HG03175 (cell line): ENCODE results near the gene COL4A1.

Source experiments
- ATAC-seq: cut with Tn5 transposase; IDR thresholded peaks from one replicate; pipeline ENCODE4 v1.9.1; 2021; ENCODE audit warnings: mild to moderate bottlenecking, moderate library complexity; ENCODE audit not compliant: unreplicated experiment

The COL4A1 gene

DNA sequence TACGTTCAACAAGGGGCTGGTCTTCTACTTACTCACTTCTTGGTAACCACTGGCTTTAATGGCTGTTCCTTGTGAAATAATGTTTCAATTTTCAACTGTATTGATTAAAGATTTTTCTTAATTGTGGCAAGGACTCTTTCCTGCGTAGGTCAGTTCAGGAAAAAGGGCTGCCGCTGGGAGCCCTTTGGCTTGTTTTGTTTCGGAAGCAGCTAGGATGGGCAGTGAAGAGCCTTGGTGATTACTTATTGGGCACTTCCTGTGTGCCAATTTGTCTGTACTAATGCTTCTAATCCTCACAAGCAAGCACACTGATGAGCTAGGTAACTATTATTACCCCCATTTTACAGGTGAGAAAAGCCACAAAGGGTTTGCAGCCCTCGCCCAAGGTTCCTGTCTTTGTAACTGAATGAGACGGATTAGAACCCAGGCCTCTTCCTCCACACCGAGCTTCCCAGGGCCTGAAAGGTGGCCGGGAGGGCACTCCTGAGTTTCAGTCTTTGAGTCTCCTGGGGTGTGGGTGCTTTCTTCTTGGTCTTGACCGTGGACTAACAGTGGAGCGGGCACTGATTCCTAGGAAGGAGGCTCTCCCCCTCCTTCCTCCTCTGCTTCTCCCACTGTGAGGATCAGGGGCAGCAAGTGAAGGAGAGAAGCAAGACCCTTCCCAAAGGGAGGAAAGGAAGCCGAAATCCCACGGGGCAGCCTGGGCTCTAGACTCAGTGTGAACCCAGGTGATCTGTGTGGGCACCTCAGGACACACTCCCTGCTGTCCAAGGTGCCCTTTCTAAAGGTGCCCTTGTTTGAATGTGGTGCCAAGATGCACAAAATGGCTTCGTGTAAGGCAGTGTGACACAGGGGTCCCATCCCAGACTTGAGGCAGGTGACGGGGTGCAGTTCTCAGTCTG, 3.8 kb upstream of the COL4A1 start:
- ATAC-seq, result no peak

DNA sequence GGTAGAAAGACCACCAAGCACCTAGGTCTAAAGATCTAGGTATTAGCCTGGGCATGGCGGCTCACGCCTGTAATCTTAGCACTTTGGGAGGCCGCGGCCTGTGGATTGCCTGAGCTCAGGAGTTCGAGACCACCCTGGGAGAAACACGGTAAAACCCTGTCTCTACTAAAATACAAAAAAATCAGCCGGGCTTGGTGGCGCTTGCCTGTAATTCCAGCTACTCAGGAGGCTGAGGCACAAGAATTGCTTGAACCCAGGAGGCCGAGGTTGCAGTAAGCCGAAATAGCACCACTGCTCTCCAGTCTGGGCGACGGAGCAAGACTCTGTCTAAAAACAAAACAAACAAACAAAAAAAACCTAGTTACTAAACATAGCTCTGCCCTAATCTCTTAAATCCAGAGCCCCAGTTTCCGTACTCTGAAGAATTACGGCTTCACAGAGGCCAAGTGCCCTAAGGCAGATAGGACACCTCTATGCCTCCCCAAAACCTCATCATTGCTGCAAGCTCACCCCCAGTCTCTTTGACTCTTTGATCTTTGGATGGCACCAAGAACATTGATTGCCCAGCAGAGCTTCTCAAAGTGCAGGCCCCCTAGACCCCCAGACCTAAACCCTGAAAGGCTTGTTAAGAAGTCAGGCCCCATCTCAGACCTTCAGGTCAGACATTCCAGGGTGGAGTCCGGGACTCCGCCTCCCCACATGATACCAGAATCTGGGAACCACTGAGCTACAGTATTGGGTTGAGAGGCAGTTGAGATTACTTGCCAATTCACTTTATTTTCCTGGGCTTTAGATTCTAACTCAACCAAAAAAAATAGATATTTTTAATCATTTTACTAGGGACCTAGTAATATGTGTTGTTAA, 2.9 kb upstream of the COL4A1 start:
- ATAC-seq, result no peak

DNA sequence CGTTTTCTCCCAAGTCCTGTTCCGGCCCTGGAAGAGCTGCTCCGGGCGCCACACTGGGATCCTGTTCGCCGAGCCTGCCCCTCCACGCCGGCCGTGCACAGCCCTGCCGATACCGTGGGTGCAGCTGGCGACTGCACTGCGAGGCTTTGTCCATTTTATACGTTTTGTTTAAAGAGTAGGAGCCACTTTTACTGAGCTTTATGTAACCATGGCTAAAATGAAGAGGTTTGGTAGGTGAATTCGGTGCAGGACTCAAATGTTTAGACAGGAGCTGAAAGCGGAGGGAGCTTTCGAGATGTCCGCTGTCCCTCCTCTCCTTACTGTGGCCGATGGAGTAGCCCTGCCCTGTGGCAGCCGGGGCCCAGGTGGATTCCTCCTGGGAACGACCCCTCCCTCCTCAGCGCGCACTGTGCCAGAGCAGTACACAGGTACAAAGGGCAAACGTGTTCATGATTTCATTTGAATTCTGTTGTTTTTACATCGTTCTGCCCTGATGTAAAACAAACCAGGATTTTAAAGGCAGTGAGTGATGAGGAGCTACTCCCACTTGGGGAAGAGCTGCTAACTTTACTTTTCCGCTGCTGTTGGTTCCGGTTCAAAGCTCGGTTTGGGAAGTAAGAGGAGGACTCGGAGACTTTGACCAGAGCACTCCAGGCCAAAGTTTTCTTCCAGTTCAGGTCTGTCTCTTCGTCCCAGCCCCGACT, 1.9 kb upstream of the COL4A1 start:
- no peak for ATAC-seq

DNA sequence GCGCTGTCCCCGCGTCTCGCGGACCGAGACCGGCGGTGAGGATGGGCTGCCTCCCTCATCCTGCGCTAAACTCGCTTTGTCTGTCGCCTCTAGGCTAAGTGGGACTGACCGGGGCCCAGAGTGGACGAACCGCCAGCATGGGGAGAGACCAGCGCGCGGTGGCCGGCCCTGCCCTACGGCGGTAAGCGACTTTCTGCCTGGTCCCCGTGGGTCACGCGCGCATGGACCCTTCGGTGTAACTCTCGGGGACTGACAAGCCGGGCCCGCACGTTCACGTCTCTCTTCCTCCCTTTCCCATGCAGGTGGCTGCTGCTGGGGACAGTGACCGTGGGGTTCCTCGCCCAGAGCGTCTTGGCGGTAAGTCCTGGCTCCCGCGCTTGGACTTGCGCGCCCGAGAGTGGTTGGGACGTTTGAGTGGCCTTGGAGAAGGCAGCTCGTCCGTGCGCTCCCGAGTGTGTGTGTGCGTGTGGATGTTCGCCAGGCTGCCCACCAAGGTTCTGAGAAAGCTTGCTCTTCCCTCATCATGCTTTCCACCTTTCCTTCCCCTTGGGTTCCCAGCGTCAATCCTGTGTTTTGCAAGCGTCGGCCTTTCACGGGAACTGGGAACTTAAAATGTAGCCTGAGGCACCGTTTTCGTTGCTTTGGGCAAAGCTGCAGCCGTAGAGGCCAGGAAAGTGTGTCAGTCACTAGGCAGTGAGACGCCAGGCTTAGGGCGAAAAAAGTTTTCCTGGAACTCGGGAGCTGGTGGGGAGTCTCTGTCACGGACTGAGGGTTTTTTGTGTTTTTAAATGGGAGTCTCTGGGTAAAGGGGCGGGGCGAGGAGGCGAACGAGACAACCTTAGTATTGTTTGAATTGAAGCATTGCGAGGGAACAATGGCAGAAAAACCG, 1.1 kb upstream of the COL4A1 start:
- no peak for ATAC-seq

DNA sequence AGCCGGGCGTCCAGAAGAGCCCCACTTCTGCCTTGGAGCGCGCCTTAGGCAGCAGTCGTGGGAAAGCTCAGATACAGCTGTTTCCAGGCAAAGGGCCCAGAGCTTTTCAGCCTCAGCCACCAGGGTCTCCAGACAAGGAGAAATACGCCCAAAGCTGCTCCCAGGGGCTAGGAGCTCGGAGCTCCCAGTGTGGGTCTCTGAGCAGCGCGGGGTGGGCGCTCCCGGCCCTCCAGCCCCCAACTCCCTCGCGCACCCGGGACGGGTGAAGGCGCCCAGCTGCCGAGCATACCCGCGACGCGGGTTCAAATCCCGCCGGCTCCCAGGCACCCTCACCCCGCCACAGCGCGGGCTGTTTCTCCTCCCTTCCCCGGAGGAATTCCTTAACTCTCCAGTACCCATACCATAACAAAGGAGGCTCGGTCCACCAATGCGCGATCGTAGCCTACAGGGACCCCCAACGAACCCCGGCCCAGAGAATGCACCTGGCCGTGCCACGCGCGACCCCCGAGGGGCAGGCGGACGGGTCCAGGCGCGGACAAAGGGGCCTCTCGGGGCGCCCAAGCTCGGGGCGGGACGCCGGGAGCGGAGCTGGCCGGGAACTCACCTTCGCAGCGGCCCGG, 507 bp downstream of the COL4A1 start:
- no peak for ATAC-seq

DNA sequence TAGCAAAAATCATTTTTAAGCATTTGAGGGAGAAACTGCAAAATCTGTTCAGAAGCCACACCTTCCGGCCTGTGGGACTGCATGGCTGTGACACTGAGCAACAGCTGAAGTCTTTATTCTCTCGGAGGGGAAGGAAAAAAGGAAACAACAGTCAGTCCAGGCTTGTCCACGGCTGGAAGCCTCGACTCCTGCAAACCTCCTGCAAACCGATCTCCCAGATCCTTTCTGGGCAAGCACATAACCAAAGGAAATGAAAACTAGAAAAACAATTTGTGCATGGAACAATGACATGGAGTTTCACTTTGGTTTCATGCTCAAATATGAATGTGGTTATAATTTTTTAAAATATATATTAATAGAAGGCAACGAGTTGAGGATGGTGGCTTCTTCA, 1.0 kb downstream of the COL4A1 start:
- no peak for ATAC-seq

DNA sequence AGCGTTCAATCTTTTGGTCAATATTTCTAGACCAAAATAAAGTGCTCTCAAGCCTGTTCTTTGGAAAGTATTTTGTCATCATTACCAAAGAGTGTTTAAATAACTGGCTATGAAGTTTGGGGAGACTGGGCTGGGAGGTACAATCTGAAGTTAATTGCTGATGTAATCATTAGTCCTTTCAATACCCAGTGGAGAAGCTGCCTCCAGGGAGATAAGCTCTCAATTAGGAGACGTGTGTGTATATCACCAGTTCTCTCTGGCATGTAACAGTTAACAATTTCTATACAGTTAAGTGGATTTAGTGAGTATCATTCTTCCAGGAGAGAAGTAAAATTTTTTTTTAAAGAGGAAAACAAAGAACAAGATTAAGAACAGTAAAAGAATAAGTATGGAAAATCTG, 1.4 kb downstream of the COL4A1 start:
- no peak for ATAC-seq

DNA sequence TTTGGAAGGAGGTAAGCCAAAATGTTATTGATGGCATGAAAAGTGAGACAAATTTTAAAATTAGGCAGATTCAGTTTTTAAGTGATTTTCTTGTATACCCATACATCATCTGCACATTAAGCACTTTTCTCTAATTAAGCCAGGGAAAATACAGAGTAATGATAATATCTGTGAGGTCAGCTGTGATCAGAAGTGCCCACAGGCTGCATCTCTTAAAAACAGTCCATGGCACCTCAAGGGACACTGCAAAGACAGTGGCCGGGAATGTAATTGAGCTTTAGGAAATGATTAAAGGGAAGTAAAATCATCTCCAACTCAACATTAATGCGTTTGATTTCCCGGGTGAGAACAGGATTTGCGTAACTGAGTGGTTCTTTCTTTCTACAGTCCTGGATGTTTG, 2.0 kb downstream of the COL4A1 start:
- no peak for ATAC-seq

DNA sequence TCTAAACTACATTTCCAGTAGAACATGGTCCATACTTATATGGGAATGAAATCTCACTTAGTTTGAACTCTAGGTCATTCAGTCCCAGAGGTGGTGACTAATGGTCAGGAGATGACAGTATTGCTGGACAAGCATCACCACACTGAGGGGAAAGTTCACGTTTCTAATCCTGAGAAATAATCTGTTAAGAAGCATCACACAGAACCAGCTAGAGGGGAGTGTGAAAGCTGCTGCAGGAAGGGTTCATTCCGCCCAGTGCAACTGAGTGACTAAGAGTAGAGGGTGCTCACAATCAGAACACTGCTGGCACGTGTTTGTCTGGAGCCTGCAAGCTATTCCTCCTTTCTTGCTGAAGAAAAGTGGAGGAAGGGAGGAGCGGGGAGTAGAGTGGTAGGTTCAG, 2.7 kb downstream of the COL4A1 start:
- no peak for ATAC-seq

DNA sequence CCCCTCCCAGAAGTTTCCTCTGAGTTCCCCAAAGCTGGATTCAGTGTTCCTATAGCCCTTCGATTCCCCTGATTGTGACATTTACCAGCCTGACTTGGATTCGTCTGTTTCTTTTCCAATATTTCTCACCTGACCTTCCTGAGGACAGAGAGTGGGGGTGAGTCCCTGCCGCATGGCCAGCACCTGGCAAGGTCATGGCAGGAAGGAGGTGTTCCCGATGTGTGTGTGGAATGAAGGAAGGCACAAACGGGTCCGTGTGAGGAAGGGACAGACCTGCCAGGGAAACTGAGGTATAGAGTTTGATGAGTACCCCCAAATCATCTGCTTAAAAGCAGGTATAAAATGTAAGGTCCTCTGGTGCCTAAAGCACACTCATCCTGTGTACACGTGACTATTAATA, 3.3 kb downstream of the COL4A1 start:
- ATAC-seq, result no peak

DNA sequence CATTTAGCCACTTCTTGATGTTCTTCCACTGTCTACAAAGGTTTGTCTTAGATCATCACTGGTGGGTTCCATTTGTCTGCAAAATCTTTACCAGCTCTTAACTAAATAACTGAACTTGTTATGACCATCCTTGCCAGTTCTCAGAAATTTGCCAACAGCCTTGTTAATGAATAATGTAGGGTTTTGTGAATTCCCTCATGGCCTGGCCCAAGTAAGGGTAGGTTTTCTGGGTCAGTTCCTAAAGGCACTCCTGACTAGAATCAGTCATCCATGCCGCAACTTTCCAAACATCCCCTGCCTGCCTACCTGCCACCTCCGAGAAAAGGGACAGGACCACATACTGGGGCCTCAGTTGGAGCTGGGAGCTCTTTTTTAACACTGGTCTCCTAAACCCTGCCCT, 4.0 kb downstream of the COL4A1 start:
- ATAC-seq, result no peak

DNA sequence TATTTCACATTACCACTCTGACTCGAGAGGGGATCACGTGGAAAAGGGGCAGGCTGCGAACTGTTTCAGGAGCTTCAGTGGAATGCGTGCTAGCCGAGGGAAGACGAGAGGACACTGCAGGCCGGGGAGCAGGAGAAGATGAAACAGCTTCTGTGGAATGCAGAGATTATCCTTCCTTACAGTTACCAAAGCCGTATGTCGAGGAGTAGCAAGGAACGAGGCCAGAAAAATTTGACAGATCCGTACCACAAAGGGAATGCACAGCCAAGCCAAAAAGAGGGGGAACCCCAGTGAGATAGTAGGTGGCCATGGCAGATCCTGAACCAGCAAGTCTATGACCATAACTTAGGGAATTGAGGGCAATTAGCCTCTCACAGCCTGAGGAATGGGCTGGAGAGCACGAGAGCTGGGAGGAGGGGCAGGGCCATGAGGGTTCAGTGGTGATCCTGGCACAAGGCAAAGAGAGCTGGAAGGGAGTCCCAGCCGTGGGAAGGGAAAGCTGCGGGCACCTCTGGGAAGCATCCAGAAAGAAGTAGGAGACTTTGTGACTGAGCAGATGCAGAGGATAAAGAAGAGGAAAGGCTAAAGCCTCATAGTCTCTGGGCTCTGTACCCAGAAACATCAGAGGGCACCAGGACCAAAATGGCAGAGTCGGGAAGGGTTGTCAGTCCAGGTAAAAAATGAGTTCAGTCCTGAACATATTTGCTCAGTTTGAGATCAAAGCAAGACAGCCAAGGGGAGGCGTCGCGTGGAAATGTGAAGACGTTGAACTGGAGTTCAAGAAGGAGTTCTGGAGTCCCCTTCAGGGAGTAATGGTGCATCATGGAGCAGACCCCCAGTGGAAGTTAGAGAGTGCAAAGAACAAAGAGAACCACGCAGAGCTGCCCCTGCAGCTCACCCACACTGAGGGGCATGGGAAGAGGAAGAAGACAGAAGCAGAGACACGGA, 5.1 kb downstream of the COL4A1 start:
- no peak for ATAC-seq

DNA sequence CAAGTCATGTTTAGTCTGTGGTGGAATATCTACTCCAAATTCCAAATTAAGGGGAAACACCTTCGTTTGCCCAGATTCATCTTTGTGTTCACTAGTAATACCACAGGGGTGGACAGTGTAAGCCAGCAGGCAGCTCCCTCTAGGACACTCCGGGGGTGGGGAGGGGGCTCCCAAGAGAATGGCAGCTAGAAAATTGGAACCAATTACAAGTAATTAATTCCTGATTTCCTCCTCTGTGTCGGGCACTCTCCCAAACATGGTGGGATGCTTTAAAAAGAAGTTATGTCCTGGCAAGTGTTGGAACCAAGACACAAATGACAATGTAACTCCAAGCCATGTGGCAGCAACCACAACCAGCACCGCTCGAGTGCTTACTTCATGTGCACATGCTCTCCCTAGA, 5.9 kb downstream of the COL4A1 start:
- ATAC-seq, result no peak

DNA sequence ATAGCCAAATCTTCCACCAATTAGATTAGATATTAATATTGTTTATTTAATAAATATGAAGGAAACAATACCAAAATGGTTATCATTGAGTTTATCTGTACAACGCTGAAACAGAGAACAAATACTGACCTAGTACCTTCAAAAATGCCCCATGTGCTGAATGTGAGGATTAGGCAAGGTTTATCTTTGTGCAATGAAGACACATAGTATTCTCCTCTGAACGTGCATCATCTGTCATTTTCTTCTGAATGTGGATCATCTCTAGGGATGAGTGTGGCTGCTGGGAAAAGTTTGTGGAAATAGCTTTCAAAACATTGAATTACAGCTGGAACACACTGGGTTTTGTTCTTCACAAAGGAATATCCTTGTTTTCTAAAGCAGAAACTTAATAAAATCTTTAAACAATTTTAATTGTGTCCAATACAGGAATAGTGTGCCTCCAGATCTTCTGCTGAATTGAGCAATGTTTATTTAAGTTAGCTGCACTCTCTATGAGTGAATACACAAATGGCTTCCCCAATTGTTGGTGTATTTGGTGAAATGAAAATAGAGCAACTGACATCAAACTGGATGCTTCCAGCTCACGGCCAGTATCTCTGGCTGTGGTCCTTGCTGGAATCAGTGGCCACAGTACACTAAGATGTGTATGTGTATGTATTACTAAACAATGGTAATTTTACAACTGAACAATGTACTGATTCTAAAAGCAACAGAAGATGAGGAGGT, 6.7 kb downstream of the COL4A1 start:
- no peak for ATAC-seq

DNA sequence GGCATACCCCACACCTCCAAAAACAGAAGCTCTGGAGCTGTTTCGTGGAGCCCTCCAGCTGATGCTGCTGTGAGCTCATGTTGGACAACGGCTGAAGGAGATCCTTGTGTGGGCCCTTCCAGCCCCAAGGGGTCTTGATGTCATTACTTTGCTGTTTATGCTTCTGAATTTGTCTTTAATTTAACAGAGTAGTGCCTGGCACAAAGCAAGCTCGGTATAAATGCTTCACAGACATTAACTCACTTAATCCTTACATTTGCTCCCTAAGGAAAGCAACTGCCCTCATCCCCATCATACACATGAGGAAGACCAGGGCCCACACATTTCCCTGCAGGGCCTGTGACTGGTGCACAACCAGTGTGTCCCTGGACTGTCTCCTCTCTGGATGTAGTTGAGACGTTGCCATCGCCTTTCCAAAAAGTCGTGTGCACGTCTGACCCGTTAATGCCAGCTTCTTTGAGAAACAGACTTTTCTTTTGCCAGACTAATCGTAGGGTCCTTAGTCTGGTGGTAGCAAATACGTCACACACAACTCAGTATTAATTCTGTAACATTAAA, 7.6 kb downstream of the COL4A1 start:
- no peak for ATAC-seq

DNA sequence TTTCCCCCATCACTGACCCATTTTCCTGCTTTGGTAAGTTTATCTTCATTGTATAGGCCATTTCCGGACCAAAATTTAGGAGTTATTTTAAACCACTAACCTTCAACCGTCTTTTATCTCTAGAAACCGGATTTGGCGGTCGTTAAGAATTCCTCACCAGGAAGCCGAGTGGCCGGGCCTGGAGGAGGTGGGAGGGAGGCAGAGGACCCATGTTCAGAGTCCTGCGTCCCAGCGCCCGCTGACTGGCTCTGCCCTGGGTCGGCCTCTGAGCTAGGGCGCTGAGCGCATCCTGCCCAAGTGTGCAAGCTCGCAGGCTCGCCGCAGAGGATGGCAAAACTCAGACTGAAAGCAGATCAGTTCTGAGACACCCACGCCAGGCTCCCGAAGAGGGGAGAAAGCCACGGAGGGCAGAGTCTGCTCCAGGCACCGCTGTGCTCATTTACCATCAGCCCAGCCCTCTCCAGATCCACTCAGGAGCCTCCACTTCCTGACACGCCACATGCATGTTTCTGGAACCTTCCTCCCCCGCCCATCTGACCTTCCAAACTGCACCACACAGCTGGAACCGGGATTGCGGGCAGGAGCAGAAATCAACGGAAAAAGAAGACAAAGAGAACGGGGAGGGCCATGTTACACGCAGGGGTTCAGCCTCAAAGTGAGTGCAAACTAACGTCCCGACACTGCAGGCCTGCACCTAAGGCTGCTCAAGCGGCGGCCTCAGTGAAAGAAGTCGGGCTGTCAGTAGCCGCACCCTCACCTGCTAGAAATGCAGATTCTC, 8.3 kb downstream of the COL4A1 start:
- ATAC-seq, result no peak
